ENCODE data around the gene GMEB2. TPM values are rescaled to one million over a fixed set of nuclear protein-coding genes. Genes with fewer than 3 reads are reported as not detected.

GMEB2 gene
- total RNA-seq, 2 experiments from 2014 or later: 16.2 to 16.3 TPM

- ChIA-PET CTCF (no interaction called here), POLR2A (no interaction called here)
- no peaks in the 10 kb centered on the region for H3K27me3 Mint-ChIP-seq
- H3K4me1 Mint-ChIP-seq (ENCODE audit: low read depth): peaks cover 11% of the 10 kb centered on the region
- H3K27ac Mint-ChIP-seq: no peak overlapping the region
- no peak for TF ChIP-seq CTCF (IDR thresholded peaks at IDR 0.05)
- H3K4me3 Mint-ChIP-seq: no peak overlapping the region
- H3K36me3 Mint-ChIP-seq (ENCODE audit: low read depth): peaks cover 15% of the 10 kb centered on the region
- DNase-seq (no peak), ATAC-seq (no peak)
- intact Hi-C loops (cut with micrococcal nuclease): no loop called here
- H3K9me3 Mint-ChIP-seq: no peaks in the 10 kb centered on the region
These were observed 39.6 kb downstream of the GMEB2 start for GRCh38 chr20:63587256-63587655.

GRCh38 chr20:63586797-63587196, 40.1 kb downstream of the GMEB2 start:
- ATAC-seq (no peak), DNase-seq (no peak)
- H3K9me3 Mint-ChIP-seq: no peaks in the 10 kb centered on the region
- H3K36me3 Mint-ChIP-seq (ENCODE audit: low read depth): peaks cover 15% of the 10 kb centered on the region
- no peak overlapping the region for H3K27ac Mint-ChIP-seq
- H3K4me1 Mint-ChIP-seq (ENCODE audit: low read depth): peaks cover 11% of the 10 kb centered on the region
- H3K27me3 Mint-ChIP-seq: no peaks in the 10 kb centered on the region
- ChIA-PET CTCF (no interaction called here), POLR2A (no interaction called here)
- no peak overlapping the region for H3K4me3 Mint-ChIP-seq
- intact Hi-C loops (cut with micrococcal nuclease): no loop called here
- TF ChIP-seq CTCF (IDR thresholded peaks at IDR 0.05): no peak

GRCh38 chr20:63585616-63586565, 41.0 kb downstream of the GMEB2 start:
- intact Hi-C loops (cut with micrococcal nuclease): no loop called here
- Mint-ChIP-seq H3K36me3 (ENCODE audit: low read depth) (peaks cover 10% of the 10 kb centered on the region), H3K4me3 (no peak overlapping the region), H3K4me1 (ENCODE audit: low read depth) (peaks cover 11% of the 10 kb centered on the region), H3K27ac (no peak overlapping the region), H3K9me3 (no peaks in the 10 kb centered on the region), H3K27me3 (no peaks in the 10 kb centered on the region)
- CTCF ChIA-PET: no interaction called here
- TF ChIP-seq CTCF (IDR thresholded peaks at IDR 0.05): no peak
- POLR2A ChIA-PET: no interaction called here
- ATAC-seq (no peak), DNase-seq (no peak)

GRCh38 chr20:63582382-63583063, 44.4 kb downstream of the GMEB2 start:
- Mint-ChIP-seq H3K36me3 (ENCODE audit: low read depth) (no peaks in the 10 kb centered on the region), H3K4me1 (ENCODE audit: low read depth) (peaks cover 4% of the 10 kb centered on the region), H3K4me3 (no peak overlapping the region), H3K27ac (no peak overlapping the region), H3K9me3 (no peaks in the 10 kb centered on the region), H3K27me3 (peaks cover 2% of the 10 kb centered on the region)
- ChIA-PET POLR2A (no interaction called here), CTCF (interaction anchor here (1.0 to 2.5 kb wide), 4 partner anchors 15 to 60 kb away, joined by 3 to 11 read pairs (median 8); partner anchors contain the start of gene PTK6)
- ATAC-seq (no peak), DNase-seq (no peak)
- intact Hi-C loops (cut with micrococcal nuclease): no loop called here
- TF ChIP-seq CTCF (IDR thresholded peaks at IDR 0.05): no peak

Measured in activated CD8-positive, alpha-beta T cell treated with anti-CD3 and anti-CD28 coated beads for 36 hours (primary cell).